Hepatocyte (in vitro differentiated cells): ENCODE measurements around the gene ANGPT4.

ENCODE experiments used
- CTCF ChIP-seq: fragments of 200-600 bp; sonication (generic); IDR thresholded peaks from 2 replicates; pipeline ENCODE4 v1.5.1; 2016; ENCODE audit warnings: antibody characterized with exemption, mild to moderate bottlenecking; ENCODE audit not compliant: poor library complexity
- EZH2phosphoT487 ChIP-seq: fragments of 200-600 bp; sonication (generic); IDR thresholded peaks from one replicate; pipeline ENCODE4 v1.6.1; 2018; ENCODE audit warnings: antibody characterized with exemption, mild to moderate bottlenecking, low read depth, moderate library complexity; ENCODE audit not compliant: unreplicated experiment, severe bottlenecking

- TF ChIP-seq CTCF: no peak
- TF ChIP-seq EZH2phosphoT487: no peak
Observed at GRCh38 chr20:919491-919916, 3.4 kb upstream of the ANGPT4 start.
